Fibroblast of skin of left quadriceps (primary cell): Measurements from ENCODE around the gene TMSB4X.
"Not testable (repeated sequence)": the region's sequence is repeated elsewhere in the genome, so short reads cannot be mapped to it uniquely, and the experiment has no call there.

ENCODE experiments used
- DNase-seq, 2 experiments: peaks; one replicate each; pipeline ENCODE4 v3.0.0-alpha.2; 2013; ENCODE audit warnings: low read depth in 2 of 2

TMSB4X gene

GRCh38 chrX:12975991-12976558 is 1.2 kb downstream of the TMSB4X start:
- DNase-seq = no peak

GRCh38 chrX:12976819-12977732 is 2.2 kb downstream of the TMSB4X start:
- DNase-seq = not testable (repeated sequence)

GRCh38 chrX:12977761-12978204 is 2.9 kb downstream of the TMSB4X start:
- DNase-seq = no peak

- DNase-seq = peak; percentile 85 to 86
Observed at GRCh38 chrX:12978205-12979025, 3.5 kb downstream of the TMSB4X start.

GRCh38 chrX:12979026-12979607 is 4.2 kb downstream of the TMSB4X start:
- DNase-seq = no peak

- no peak for DNase-seq
Observed at GRCh38 chrX:12979616-12980015, 4.7 kb downstream of the TMSB4X start.

- DNase-seq = not testable (repeated sequence)
Observed at GRCh38 chrX:12980039-12980438, 5.1 kb downstream of the TMSB4X start.

GRCh38 chrX:12981880-12982279 is 7.0 kb downstream of the TMSB4X start:
- DNase-seq = no peak

- DNase-seq = peak; percentile 70 to 72
Observed at GRCh38 chrX:12984603-12985319, 9.9 kb downstream of the TMSB4X start.

- no peak for DNase-seq
Observed at GRCh38 chrX:12985331-12985730, 10.4 kb downstream of the TMSB4X start.

- no peak for DNase-seq
Observed at GRCh38 chrX:12986164-12986779, 11.4 kb downstream of the TMSB4X start.

GRCh38 chrX:12986886-12987285 is 12.0 kb downstream of the TMSB4X start:
- DNase-seq = no peak

GRCh38 chrX:12987340-12987739 is 12.4 kb downstream of the TMSB4X start:
- DNase-seq = no peak

GRCh38 chrX:12987900-12988594 is 13.1 kb downstream of the TMSB4X start:
- no peak for DNase-seq

GRCh38 chrX:12988797-12989196 is 13.9 kb downstream of the TMSB4X start:
- DNase-seq = no peak

- no peak for DNase-seq
Observed at GRCh38 chrX:12989461-12989860, 14.6 kb downstream of the TMSB4X start.

GRCh38 chrX:12991575-12991974 is 16.7 kb downstream of the TMSB4X start:
- DNase-seq = no peak

GRCh38 chrX:12992544-12993118 is 17.7 kb downstream of the TMSB4X start:
- no peak for DNase-seq

- no peak for DNase-seq
Observed at GRCh38 chrX:12993826-12994225, 18.9 kb downstream of the TMSB4X start.

- no peak for DNase-seq
Observed at GRCh38 chrX:12994321-12994720, 19.4 kb downstream of the TMSB4X start.
